ENCODE results near the gene NKX1-2. TPM values are rescaled to one million over a fixed set of nuclear protein-coding genes. Genes with fewer than 3 reads are reported as not detected.
A peak's percentile ranks its signal among the peaks of the same experiment; 100 is the strongest.

NKX1-2 gene
- total RNA-seq, 1 experiment from 2014 or later = not detected

- no peak overlapping the region for H3K9ac ChIP-seq (ENCODE audit: low read length)
- H3K4me2 ChIP-seq (ENCODE audit: low read depth, low read length, poor library complexity, severe bottlenecking) = no peak overlapping the region
- DNase-seq = no peak
- H3K9me2 ChIP-seq (replicated peaks; ENCODE audit: insufficient read depth, low read length) = no peaks in the 10 kb centered on the region
- H2AFZ ChIP-seq (ENCODE audit: low read length) = no peak overlapping the region
- H3K4me3 ChIP-seq (ENCODE audit: low read length) = no peak overlapping the region
- no peak overlapping the region for H3K27ac ChIP-seq (ENCODE audit: low read length)
- H3K79me2 ChIP-seq (ENCODE audit: low read length) = no peaks in the 10 kb centered on the region
- H3K36me3 ChIP-seq (ENCODE audit: insufficient read depth, low read length) = no peaks in the 10 kb centered on the region
- no peaks in the 10 kb centered on the region for H3K27me3 ChIP-seq (ENCODE audit: low read length)
- H4K20me1 ChIP-seq (ENCODE audit: insufficient read depth, low read depth, low read length) = no peaks in the 10 kb centered on the region
- no peaks in the 10 kb centered on the region for H3K9me3 ChIP-seq (ENCODE audit: low read length)
- H3K4me1 ChIP-seq (ENCODE audit: low read length) = peaks cover 8% of the 10 kb centered on the region
These were observed 43.5 kb upstream of the NKX1-2 start for GRCh38 chr10:124493214-124493882.

DNA sequence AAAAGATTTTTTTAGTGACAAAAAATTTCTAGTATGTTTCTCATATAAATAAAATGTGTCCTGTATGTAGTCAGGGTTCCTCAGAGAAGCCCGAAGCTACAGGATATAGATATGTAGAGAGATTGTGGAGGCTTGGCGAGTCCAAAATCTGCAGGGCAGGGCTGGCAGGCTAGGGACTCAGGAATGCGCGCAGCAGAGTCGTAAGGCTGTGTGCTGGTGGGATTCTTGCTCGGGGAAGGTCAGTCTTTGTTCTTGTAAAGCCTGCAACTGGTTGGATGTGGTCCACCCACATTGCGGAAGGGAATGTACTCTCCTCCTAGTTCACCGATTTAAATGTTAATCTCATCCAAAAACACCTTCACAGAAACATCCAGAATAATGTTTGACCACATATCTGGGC is 42.4 kb upstream of the NKX1-2 start:
- H3K9me2 ChIP-seq (replicated peaks; ENCODE audit: insufficient read depth, low read length) = no peaks in the 10 kb centered on the region
- no peaks in the 10 kb centered on the region for H3K36me3 ChIP-seq (ENCODE audit: insufficient read depth, low read length)
- H3K27me3 ChIP-seq (ENCODE audit: low read length) = no peaks in the 10 kb centered on the region
- no peak for DNase-seq
- H3K79me2 ChIP-seq (ENCODE audit: low read length) = no peaks in the 10 kb centered on the region
- peaks cover 9% of the 10 kb centered on the region for H3K4me1 ChIP-seq (ENCODE audit: low read length)
- H4K20me1 ChIP-seq (ENCODE audit: insufficient read depth, low read depth, low read length) = no peaks in the 10 kb centered on the region
- H3K9me3 ChIP-seq (ENCODE audit: low read length) = no peaks in the 10 kb centered on the region
- no peak overlapping the region for H2AFZ ChIP-seq (ENCODE audit: low read length)
- H3K9ac ChIP-seq (ENCODE audit: low read length) = no peak overlapping the region
- no peak overlapping the region for H3K4me2 ChIP-seq (ENCODE audit: low read depth, low read length, poor library complexity, severe bottlenecking)
- no peak overlapping the region for H3K27ac ChIP-seq (ENCODE audit: low read length)
- no peak overlapping the region for H3K4me3 ChIP-seq (ENCODE audit: low read length)

DNA sequence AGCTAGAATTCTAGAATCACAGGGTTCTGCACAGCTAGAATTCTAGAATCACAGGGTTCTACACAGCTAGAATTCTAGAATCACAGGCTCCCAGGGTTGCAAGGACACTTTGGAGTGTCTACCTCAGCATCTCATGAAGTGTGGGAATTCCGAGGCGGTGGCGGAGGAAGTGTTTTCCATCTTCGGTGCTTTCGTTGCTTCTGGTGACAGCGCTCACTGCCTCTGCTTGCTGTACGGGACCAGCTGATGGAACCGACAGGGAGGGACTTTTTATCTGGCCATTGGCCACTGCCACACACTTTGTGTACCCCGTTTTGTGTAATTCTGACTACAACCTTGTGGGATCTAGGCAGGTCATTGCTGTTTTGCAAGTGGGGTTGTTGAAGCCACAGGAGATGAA is 41.3 kb upstream of the NKX1-2 start:
- Histone ChIP-seq H4K20me1 (ENCODE audit: insufficient read depth, low read depth, low read length) (no peaks in the 10 kb centered on the region), H3K9me3 (ENCODE audit: low read length) (peaks cover 6% of the 10 kb centered on the region), H2AFZ (ENCODE audit: low read length) (no peak overlapping the region), H3K27ac (ENCODE audit: low read length) (no peak overlapping the region), H3K9me2 (replicated peaks; ENCODE audit: insufficient read depth, low read length) (no peaks in the 10 kb centered on the region), H3K4me1 (ENCODE audit: low read length) (peaks cover 9% of the 10 kb centered on the region), H3K4me2 (ENCODE audit: low read depth, low read length, poor library complexity, severe bottlenecking) (no peak overlapping the region), H3K27me3 (ENCODE audit: low read length) (no peaks in the 10 kb centered on the region), H3K9ac (ENCODE audit: low read length) (no peak overlapping the region), H3K79me2 (ENCODE audit: low read length) (no peaks in the 10 kb centered on the region), H3K36me3 (ENCODE audit: insufficient read depth, low read length) (peaks cover 10% of the 10 kb centered on the region), H3K4me3 (ENCODE audit: low read length) (no peak overlapping the region)
- DNase-seq = no peak

DNA sequence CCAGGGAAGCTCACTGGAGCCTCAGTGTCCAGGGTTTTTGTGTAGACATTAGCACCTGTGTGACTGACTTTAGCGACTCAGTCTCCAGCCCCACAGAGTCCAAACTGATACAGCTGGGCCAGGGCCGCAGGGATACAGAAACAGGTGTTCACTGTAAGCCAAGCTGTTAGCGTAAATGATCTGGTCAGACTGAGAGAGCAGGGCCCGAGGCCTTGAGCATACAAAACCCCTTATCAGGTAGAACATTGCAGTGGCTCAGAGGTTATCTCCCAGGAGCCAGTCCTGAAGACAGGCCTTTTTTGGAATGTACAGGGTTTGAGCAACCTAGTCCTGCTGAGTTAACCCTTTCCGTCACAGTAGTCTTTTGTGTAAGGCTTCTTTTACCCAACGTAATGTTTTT is 36.8 kb upstream of the NKX1-2 start:
- no peaks in the 10 kb centered on the region for H4K20me1 ChIP-seq (ENCODE audit: insufficient read depth, low read depth, low read length)
- no peak for DNase-seq
- peaks cover 9% of the 10 kb centered on the region for H3K4me1 ChIP-seq (ENCODE audit: low read length)
- no peaks in the 10 kb centered on the region for H3K9me2 ChIP-seq (replicated peaks; ENCODE audit: insufficient read depth, low read length)
- no peak overlapping the region for H3K4me3 ChIP-seq (ENCODE audit: low read length)
- no peaks in the 10 kb centered on the region for H3K27me3 ChIP-seq (ENCODE audit: low read length)
- no peak overlapping the region for H3K9ac ChIP-seq (ENCODE audit: low read length)
- no peaks in the 10 kb centered on the region for H3K79me2 ChIP-seq (ENCODE audit: low read length)
- peaks cover 6% of the 10 kb centered on the region for H3K9me3 ChIP-seq (ENCODE audit: low read length)
- H3K4me2 ChIP-seq (ENCODE audit: low read depth, low read length, poor library complexity, severe bottlenecking) = no peak overlapping the region
- no peak overlapping the region for H2AFZ ChIP-seq (ENCODE audit: low read length)
- H3K27ac ChIP-seq (ENCODE audit: low read length) = no peak overlapping the region
- H3K36me3 ChIP-seq (ENCODE audit: insufficient read depth, low read length) = peaks cover 10% of the 10 kb centered on the region

- DNase-seq = no peak
- no peak overlapping the region for H3K27ac ChIP-seq (ENCODE audit: low read length)
- no peaks in the 10 kb centered on the region for H3K79me2 ChIP-seq (ENCODE audit: low read length)
- no peaks in the 10 kb centered on the region for H3K27me3 ChIP-seq (ENCODE audit: low read length)
- H3K36me3 ChIP-seq (ENCODE audit: insufficient read depth, low read length) = peaks cover 10% of the 10 kb centered on the region
- no peak overlapping the region for H2AFZ ChIP-seq (ENCODE audit: low read length)
- peaks cover 6% of the 10 kb centered on the region for H3K9me3 ChIP-seq (ENCODE audit: low read length)
- H3K4me3 ChIP-seq (ENCODE audit: low read length) = no peak overlapping the region
- H3K9ac ChIP-seq (ENCODE audit: low read length) = no peak overlapping the region
- H3K9me2 ChIP-seq (replicated peaks; ENCODE audit: insufficient read depth, low read length) = no peaks in the 10 kb centered on the region
- H3K4me1 ChIP-seq (ENCODE audit: low read length) = peaks cover 18% of the 10 kb centered on the region
- no peaks in the 10 kb centered on the region for H4K20me1 ChIP-seq (ENCODE audit: insufficient read depth, low read depth, low read length)
- H3K4me2 ChIP-seq (ENCODE audit: low read depth, low read length, poor library complexity, severe bottlenecking) = no peak overlapping the region
These were observed 34.8 kb upstream of the NKX1-2 start for GRCh38 chr10:124484661-124485060.

GRCh38 chr10:124484031-124484430 is 34.2 kb upstream of the NKX1-2 start:
- DNase-seq = no peak
- Histone ChIP-seq H3K4me3 (ENCODE audit: low read length) (no peak overlapping the region), H3K4me1 (ENCODE audit: low read length) (peaks cover 23% of the 10 kb centered on the region), H3K79me2 (ENCODE audit: low read length) (no peaks in the 10 kb centered on the region), H3K27me3 (ENCODE audit: low read length) (no peaks in the 10 kb centered on the region), H3K9ac (ENCODE audit: low read length) (no peak overlapping the region), H4K20me1 (ENCODE audit: insufficient read depth, low read depth, low read length) (no peaks in the 10 kb centered on the region), H3K27ac (ENCODE audit: low read length) (no peak overlapping the region), H2AFZ (ENCODE audit: low read length) (no peak overlapping the region), H3K36me3 (ENCODE audit: insufficient read depth, low read length) (peaks cover 10% of the 10 kb centered on the region), H3K9me3 (ENCODE audit: low read length) (peaks cover 6% of the 10 kb centered on the region), H3K4me2 (ENCODE audit: low read depth, low read length, poor library complexity, severe bottlenecking) (no peak overlapping the region), H3K9me2 (replicated peaks; ENCODE audit: insufficient read depth, low read length) (no peaks in the 10 kb centered on the region)

GRCh38 chr10:124482876-124483275 is 33.0 kb upstream of the NKX1-2 start:
- Histone ChIP-seq H3K4me2 (ENCODE audit: low read depth, low read length, poor library complexity, severe bottlenecking) (no peak overlapping the region), H3K9me3 (ENCODE audit: low read length) (peaks cover 6% of the 10 kb centered on the region)

DNA sequence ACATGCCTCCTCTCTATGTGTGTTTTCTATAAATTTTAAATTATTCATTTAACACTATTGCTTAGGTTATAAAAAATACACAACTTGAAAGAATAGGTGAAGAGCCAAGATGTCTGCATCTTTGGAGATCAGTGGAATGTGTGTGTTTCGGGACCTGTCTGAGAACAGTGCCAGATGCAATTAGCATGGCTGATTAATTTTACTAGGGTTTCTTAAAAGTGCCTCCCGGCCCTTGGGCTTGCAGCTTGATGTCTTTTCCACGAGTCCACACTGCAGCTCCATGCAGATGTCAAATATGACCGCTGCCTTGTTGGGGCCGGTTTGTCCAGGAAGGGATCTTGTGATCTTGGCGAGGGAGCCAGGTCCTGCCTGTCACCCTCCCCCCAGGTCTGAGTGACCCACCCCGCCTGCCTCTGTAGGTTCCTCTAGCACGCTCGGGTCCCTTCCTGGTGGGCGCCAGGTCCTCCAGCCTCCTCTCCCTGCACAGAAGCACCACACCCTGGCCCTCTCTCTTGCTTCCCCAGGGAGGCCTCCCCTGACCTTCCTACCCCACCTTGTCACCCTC is 32.5 kb upstream of the NKX1-2 start:
- Histone ChIP-seq H3K9me3 (ENCODE audit: low read length) (peaks cover 6% of the 10 kb centered on the region), H4K20me1 (ENCODE audit: insufficient read depth, low read depth, low read length) (peaks cover 4% of the 10 kb centered on the region; the same call in 1 of the 2 replicates), H3K4me1 (ENCODE audit: low read length) (peaks cover 18% of the 10 kb centered on the region), H3K4me3 (ENCODE audit: low read length) (no peak overlapping the region), H3K27me3 (ENCODE audit: low read length) (no peaks in the 10 kb centered on the region), H3K36me3 (ENCODE audit: insufficient read depth, low read length) (peaks cover 10% of the 10 kb centered on the region), H3K27ac (ENCODE audit: low read length) (peak overlapping the region; percentile 5; the same call in 1 of the 2 replicates), H3K79me2 (ENCODE audit: low read length) (0 out of 2 replicates have a peak, but pooled peaks cover 4% of the 10 kb centered on the region), H3K9ac (ENCODE audit: low read length) (no peak overlapping the region), H2AFZ (ENCODE audit: low read length) (no peak overlapping the region), H3K9me2 (replicated peaks; ENCODE audit: insufficient read depth, low read length) (no peaks in the 10 kb centered on the region), H3K4me2 (ENCODE audit: low read depth, low read length, poor library complexity, severe bottlenecking) (no peak overlapping the region)
- no peak for DNase-seq

More at GRCh38 chr10:124482876-124483275, 33.0 kb upstream of the NKX1-2 start:
- no peaks in the 10 kb centered on the region for H4K20me1 ChIP-seq (ENCODE audit: insufficient read depth, low read depth, low read length)
- H3K36me3 ChIP-seq (ENCODE audit: insufficient read depth, low read length) = peaks cover 10% of the 10 kb centered on the region
- no peaks in the 10 kb centered on the region for H3K79me2 ChIP-seq (ENCODE audit: low read length)
- no peak overlapping the region for H3K9ac ChIP-seq (ENCODE audit: low read length)
- peaks cover 18% of the 10 kb centered on the region for H3K4me1 ChIP-seq (ENCODE audit: low read length)
- H3K4me3 ChIP-seq (ENCODE audit: low read length) = no peak overlapping the region
- H3K9me2 ChIP-seq (replicated peaks; ENCODE audit: insufficient read depth, low read length) = no peaks in the 10 kb centered on the region
- no peak for DNase-seq
- H3K27me3 ChIP-seq (ENCODE audit: low read length) = no peaks in the 10 kb centered on the region
- H3K27ac ChIP-seq (ENCODE audit: low read length) = no peak overlapping the region
- H2AFZ ChIP-seq (ENCODE audit: low read length) = no peak overlapping the region
